ENCODE measurements around the gene CTBP1.

CTBP1 gene

GRCh38 chr4:1196421-1197183 is 52.3 kb downstream of the CTBP1 start:
- DNase-seq (ENCODE audit: low spot score), result no peak

GRCh38 chr4:1195891-1196401 is 53.0 kb downstream of the CTBP1 start:
- DNase-seq (ENCODE audit: low spot score), result no peak

- DNase-seq (ENCODE audit: low spot score), result no peak
Observed at GRCh38 chr4:1195109-1195671, 53.7 kb downstream of the CTBP1 start.

GRCh38 chr4:1194010-1194900 is 54.7 kb downstream of the CTBP1 start:
- DNase-seq (ENCODE audit: low spot score), result no peak

- no peak for DNase-seq (ENCODE audit: low spot score)
Observed at GRCh38 chr4:1193206-1194009, 55.5 kb downstream of the CTBP1 start.

- DNase-seq (ENCODE audit: low spot score), result no peak
Observed at GRCh38 chr4:1192493-1193205, 56.3 kb downstream of the CTBP1 start.

DNA sequence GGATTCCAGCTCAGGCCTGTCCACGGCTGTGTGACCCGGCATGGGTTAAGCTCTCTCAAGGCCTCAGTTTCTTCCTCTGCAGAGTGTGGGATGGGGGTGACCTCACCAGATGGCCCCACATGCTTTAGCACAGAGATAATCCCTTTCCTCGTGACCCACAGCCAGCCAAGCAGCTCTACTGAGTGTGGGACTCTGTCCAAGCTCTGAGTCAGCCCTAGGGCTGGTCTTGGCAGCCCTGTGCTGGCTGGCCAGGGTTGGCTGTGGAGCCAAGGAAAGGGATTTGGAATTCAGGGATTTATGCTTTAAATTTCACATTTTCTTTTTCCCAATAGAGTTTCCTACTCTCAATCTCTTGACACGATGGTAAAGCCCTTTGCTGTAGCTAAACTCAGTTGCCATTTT is 56.8 kb downstream of the CTBP1 start:
- DNase-seq (ENCODE audit: low spot score), result peak; percentile 96

- DNase-seq (ENCODE audit: low spot score), result no peak
Observed at GRCh38 chr4:1191621-1192020, 57.3 kb downstream of the CTBP1 start.

DNA sequence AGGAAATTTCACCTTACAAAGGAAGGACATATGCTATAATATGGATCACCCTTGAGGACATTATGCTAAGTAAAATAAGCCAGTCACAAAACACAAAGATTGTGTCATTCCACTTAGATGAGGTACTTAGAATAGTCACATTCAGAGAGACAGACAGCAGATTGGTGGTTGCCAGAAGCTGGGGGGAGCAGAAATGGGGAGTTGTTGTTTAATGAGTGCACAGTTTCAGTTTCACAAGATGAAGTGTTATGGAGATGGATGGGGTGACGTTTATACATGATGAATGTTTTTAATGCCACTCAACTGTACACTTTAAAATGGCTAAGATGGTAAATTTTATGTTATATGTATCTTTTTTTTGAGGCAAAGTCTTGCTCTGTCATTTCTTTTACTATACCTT is 61.7 kb downstream of the CTBP1 start:
- DNase-seq (ENCODE audit: low spot score), result no peak

GRCh38 chr4:1183985-1184773 is 64.8 kb downstream of the CTBP1 start:
- DNase-seq (ENCODE audit: low spot score), result peak; percentile 55

DNA sequence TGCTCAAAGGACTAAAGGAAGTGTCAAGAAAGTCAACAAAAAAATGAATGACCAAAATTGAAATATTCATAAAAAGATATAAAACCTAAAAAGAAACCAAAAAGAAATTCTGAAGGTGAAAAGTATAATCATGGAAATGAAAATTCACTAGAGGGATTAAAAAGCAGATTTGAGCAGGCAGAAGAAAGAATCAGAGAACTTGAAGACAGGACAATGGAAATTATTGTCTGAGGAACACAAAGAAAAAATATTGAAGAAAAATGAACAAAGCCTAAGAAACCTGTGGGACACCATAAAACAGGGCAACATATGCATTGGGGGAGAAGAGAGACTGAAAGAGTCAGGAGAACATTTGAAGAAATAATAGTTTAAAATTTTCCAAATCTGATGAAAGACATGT is 66.6 kb downstream of the CTBP1 start:
- no peak for DNase-seq (ENCODE audit: low spot score)

- no peak for DNase-seq (ENCODE audit: low spot score)
Observed at GRCh38 chr4:1180663-1181062, 68.3 kb downstream of the CTBP1 start.

GRCh38 chr4:1179976-1180375 is 69.0 kb downstream of the CTBP1 start:
- DNase-seq (ENCODE audit: low spot score), result no peak

DNA sequence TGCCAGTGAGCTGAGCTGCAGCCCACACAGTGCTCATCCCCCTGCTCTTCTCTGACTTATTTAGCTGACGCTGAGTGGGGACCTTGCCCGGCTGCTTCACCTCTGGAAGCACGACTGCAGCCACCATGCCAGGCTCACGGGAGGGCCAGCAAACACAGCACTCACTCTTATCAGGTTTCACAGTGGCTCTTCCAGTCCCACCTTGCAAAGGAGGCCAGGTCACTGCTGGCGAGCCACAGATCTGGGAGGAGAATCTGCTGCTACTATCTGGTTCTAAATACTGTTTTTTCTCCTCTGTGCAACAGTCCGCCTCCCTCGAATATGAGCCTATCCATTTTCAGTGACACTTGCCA is 69.9 kb downstream of the CTBP1 start:
- DNase-seq (ENCODE audit: low spot score), result no peak

DNA sequence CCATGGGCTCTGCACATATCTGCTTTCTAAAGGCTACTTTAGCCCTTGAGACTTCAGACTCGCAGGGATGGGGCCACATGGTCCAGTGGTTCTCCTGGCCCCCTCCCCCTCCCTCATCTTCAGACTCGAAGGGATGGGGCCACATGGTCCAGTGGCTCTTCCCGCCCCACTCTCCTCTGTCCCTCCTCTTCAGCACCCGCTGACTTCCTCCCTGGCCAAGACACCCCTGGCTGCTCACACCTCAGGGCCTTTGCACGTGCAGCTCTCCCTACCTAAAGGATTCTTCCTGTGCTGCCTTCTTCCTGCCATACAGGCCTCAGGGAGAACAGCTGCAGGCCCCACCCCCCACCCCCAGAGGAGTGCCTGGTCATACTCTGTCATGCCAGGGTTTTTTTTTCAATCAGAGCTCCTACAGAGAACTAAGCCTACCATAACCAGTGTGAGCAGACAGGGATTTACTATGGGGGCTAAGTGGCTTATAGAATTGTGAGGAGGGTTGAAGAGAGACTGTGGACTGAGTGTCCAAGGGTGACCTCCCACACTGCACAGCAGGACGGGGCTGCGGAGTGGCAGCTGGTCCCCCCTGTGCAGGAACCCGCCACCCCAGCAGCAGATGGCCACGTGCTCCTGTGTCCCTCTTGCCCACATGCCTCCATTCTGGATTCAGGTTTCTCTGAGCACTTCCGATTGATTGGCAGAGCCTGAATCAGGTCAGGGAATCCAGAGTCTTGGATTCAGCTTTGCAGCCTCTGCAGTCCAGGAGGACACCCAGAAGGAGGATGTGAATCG is 70.4 kb downstream of the CTBP1 start:
- DNase-seq (ENCODE audit: low spot score), result no peak

- DNase-seq (ENCODE audit: low spot score), result no peak
Observed at GRCh38 chr4:1177274-1178141, 71.4 kb downstream of the CTBP1 start.

- no peak for DNase-seq (ENCODE audit: low spot score)
Observed at GRCh38 chr4:1176398-1177273, 72.3 kb downstream of the CTBP1 start.
